Measurements from ENCODE around the gene SLC12A9. TPM values are rescaled to one million over a fixed set of nuclear protein-coding genes. Genes with fewer than 3 reads are reported as not detected.

Gene SLC12A9
- total and polyA plus RNA-seq, 2 of the 8 experiments (the other 6 are each of a cell fraction or from before 2014, with no cell fraction given) = 31.4 to 40.1 TPM

GRCh38 chr7:100874577-100875355 is 22.3 kb downstream of the SLC12A9 start, which contains the start of gene SRRT:
Gene SRRT, plus strand, starts transcription at chr7:100875103. Its CDS starts 488 bp downstream, at chr7:100875591.
- H4K91ac ChIP-seq (replicated peaks; ENCODE audit: insufficient read length, low read length) = peak within 1 kb of the TSS; percentile 58
- H3K27me3 ChIP-seq (replicated peaks in 1 of 4; ENCODE audit: control insufficient read depth in 3 of 4, extremely low read depth in 1 of 4, insufficient read depth in 3 of 4, low read length in 3 of 4) = no peaks in the 10 kb centered on the region
- peaks cover 28 to 46% of the 10 kb centered on the region in 2 experiments for H3K79me2 ChIP-seq (ENCODE audit: control insufficient read depth in 1 of 2, insufficient read depth in 2 of 2, low read length in 2 of 2)
- peak within 1 kb of the TSS; percentile 81 to 93 (median 91) for H3K4me3 ChIP-seq (ENCODE audit: extremely low read depth in 1 of 4, insufficient read depth in 2 of 4, low read depth in 3 of 4, low read length in 4 of 4)
- peaks cover 24 to 59% (median 36%) of the 10 kb centered on the region in 4 experiments for H3K36me3 ChIP-seq (ENCODE audit: control insufficient read depth in 2 of 4, insufficient read depth in 4 of 4, low read length in 3 of 4)
- peak within 1 kb of the TSS; percentile 75; the same call in 1 of the 2 replicates for H2BK12ac ChIP-seq (ENCODE audit: low read depth, low read length)
- ChIA-PET POLR2A (ENCODE audit: partially characterized antibody) (interaction anchor here (0.5 to 15.1 kb wide), 46 partner anchors 8 to 262 kb away, joined by 3 to 313 read pairs (median 4); partner anchors contain the start of genes EPHB4, MOSPD3, POP7 and SLC12A9), CTCF (ENCODE audit: partially characterized antibody) (interaction anchor here (0.6 to 2.7 kb wide), 6 partner anchors 10 to 239 kb away, joined by 3 to 8 read pairs (median 3); partner anchors contain the start of gene SLC12A9)
- H3K14ac ChIP-seq (ENCODE audit: insufficient read length) = no peak within 1 kb of the TSS
- no peak within 1 kb of the TSS for H2BK20ac ChIP-seq (ENCODE audit: low read length)
- H2AFZ ChIP-seq (ENCODE audit: low read length) = no peak within 1 kb of the TSS
- WGBS, 2 experiments (ENCODE audit: extremely low coverage in 1 of 2, insufficient coverage in 1 of 2, insufficient read length in 1 of 2, insufficient replicate concordance in 2 of 2, low coverage in 1 of 2, low lambda C conversion rate in 2 of 2, missing lambda C conversion rate in 1 of 2) = 4% methylated on average over 55 of the region's 79 CpGs; no CpG with 5 or more reads in 1 of the 2 experiments
- peaks cover 4% of the 10 kb centered on the region for H3K79me1 ChIP-seq (ENCODE audit: low read depth, low read length)
- H2BK5ac ChIP-seq (ENCODE audit: low read depth, low read length) = peak within 1 kb of the TSS; percentile 95
- peak within 1 kb of the TSS; percentile 96 for H4K8ac ChIP-seq (ENCODE audit: extremely low read depth, insufficient read depth, low read length)
- FAIRE-seq (peak; percentile 70), DNase-seq (ENCODE audit: low read depth in 1 of 2, low spot score in 2 of 2) (peak; percentile 95 to 97)
- H3K4ac ChIP-seq (replicated peaks; ENCODE audit: insufficient read length, low read depth, low read length) = peak within 1 kb of the TSS; percentile 89
- no peak within 1 kb of the TSS for H2BK120ac ChIP-seq (replicated peaks; ENCODE audit: low read depth, low read length)
- peak within 1 kb of the TSS; percentile 81 for H3K56ac ChIP-seq (replicated peaks; ENCODE audit: insufficient read length, low read depth, low read length)
- H3K4me1 ChIP-seq (replicated peaks in 1 of 4; ENCODE audit: control insufficient read depth in 3 of 4, insufficient read depth in 4 of 4, low read length in 3 of 4) = peaks cover 0 to 9% (median 1%) of the 10 kb centered on the region in 4 experiments; a peak in 3 of 7 replicates
- peaks cover 8 to 11% of the 10 kb centered on the region in 2 experiments for H4K20me1 ChIP-seq (replicated peaks in 1 of 2; ENCODE audit: control insufficient read depth in 1 of 2, insufficient read depth in 2 of 2, low read length in 2 of 2)
- peak within 1 kb of the TSS; percentile 33 for H2AK5ac ChIP-seq (ENCODE audit: low read depth, low read length)
- peak within 1 kb of the TSS; percentile 9 for H2BK15ac ChIP-seq (ENCODE audit: low read length)
- H3K23ac ChIP-seq (ENCODE audit: insufficient read length) = no peak within 1 kb of the TSS
- peak within 1 kb of the TSS; percentile 77 to 95 (median 94) for H3K9ac ChIP-seq (replicated peaks in 1 of 4; ENCODE audit: extremely low read depth in 1 of 4, low read depth in 3 of 4, low read length in 3 of 4)
- peak within 1 kb of the TSS; percentile 67 to 82 for H3K4me2 ChIP-seq (ENCODE audit: insufficient read depth in 1 of 2, low read depth in 2 of 2, low read length in 2 of 2)
- H3K9me3 ChIP-seq (ENCODE audit: insufficient read depth in 2 of 2, low read depth in 1 of 2, low read length in 1 of 2) = no peaks in the 10 kb centered on the region
- H3K27ac ChIP-seq (ENCODE audit: low read depth, low read length) = peak within 1 kb of the TSS; percentile 93
- H3K18ac ChIP-seq (ENCODE audit: extremely low read depth, low read length) = peak within 1 kb of the TSS; percentile 93
- H3K23me2 ChIP-seq (ENCODE audit: low read depth, low read length) = peaks cover 8% of the 10 kb centered on the region
- peak within 1 kb of the TSS; percentile 96 for H4K5ac ChIP-seq (ENCODE audit: insufficient read length, low read depth, low read length)
- TF ChIP-seq SUZ12 (IDR thresholded peaks at IDR 0.05; ENCODE audit: low read length) (no peak), ASH2L (IDR thresholded peaks at IDR 0.05; ENCODE audit: low read length) (peak; percentile 84), USF2 (IDR thresholded peaks at IDR 0.05; ENCODE audit: low read length) (no peak; the same call in 1 of the 2 replicates), POLR2A (IDR thresholded peaks at IDR 0.05; ENCODE audit: control extremely low read depth in 1 of 2, low read depth in 2 of 2, low read length in 2 of 2) (peak in 1 of 2 experiments; percentile 98; a peak in 2 of 3 replicates), MAX (IDR thresholded peaks at IDR 0.05) (peak; percentile 68; the same call in 1 of the 2 replicates), SP4 (IDR thresholded peaks at IDR 0.05; ENCODE audit: low read length) (peak; percentile 76; the same call in 1 of the 2 replicates), SP1 (IDR thresholded peaks at IDR 0.05; ENCODE audit: low read depth, low read length) (peak; percentile 75), PHF8 (conservative IDR thresholded peaks at IDR 0.05; ENCODE audit: low read depth, low read length) (peak; percentile 92), SRF (IDR thresholded peaks at IDR 0.05; ENCODE audit: low read depth, low read length) (no peak)
